Measurements from ENCODE around the gene METTL23.
A peak's percentile ranks its signal among the peaks of the same experiment; 100 is the strongest.
"Not testable (repeated sequence)": the region's sequence is repeated elsewhere in the genome, so short reads cannot be mapped to it uniquely, and the experiment has no call there.

Gene METTL23

DNA sequence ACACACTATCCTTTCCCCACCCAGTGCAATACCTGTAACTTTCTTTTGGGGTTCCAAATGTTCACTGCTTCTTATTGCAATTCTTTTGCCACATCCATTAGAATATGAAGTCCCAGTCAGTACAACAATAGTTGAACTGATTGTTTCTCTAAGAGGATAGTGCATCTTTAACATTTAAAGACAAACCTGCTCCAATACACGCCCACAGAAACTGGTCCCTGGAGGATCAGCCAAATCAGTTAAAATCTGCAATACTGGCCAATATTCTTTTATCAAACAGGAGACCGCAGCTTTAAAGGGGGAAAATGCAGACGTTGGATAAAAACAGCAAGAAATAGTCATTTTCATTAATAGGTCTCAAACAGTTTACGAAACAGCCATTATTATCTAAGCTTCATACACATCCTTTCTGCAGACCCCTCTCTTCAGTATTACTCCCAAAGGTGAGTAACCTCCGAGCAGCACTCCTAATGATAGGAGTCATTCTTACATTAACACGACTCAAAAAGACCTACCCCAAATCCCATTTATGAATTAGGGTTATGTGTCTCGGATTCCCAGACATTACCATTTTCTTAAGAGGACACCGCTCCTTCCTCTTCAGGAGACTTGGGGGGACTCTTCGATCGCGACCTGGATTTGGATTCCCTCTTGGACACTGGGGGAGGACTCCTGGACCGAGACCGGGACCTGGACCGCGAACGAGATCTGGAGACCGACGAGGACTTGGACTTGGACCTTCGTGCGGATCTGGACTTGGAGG is 9.1 kb downstream of the METTL23 start:
- DNase-seq = no peak

DNA sequence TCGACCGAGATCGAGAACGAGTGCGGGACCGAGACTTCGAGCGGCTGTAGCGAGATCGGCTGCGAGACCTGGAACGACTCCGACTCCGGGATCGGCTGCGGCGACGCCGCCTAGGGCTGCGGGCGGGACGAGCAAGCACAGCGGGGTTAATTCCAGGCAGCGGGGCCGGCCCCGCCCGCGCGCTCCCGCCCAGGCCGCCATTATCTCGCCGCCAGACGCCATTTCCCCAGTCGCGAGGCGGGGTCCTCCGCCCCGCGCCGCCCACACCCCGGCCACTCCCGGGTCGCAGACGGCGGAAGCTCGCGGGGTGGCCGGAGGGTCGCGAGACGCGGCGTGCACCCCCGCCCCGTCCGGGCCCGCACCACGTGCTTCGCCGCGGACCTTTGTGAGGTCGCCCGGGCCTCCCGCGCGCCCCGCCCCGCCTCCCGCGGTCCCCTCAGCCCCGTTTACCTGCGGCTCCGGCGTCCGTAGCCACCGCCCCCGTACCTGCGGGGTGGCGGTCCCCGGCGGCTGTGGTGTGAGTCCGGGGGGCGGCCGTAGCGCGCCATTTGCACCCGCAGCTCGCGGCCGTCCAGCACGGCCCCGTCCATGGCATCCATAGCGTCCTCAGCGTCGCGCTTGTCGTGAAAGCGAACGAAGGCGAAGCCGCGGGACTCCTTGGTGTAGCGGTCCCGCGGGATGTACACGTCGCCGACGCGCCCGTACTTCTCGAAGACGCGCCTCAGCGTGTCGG is 9.9 kb downstream of the METTL23 start:
- DNase-seq = peak; percentile 54

- peak; percentile 98 for DNase-seq
These were observed 10.5 kb downstream of the METTL23 start, which contains the start of gene SRSF2 for GRCh38 chr17:76737082-76737675. Gene SRSF2, minus strand, starts transcription at chr17:76737331. Its CDS starts 171 bp downstream, at chr17:76737160.

- peak; percentile 95 for DNase-seq
These were observed 11.2 kb downstream of the METTL23 start, which contains the start of gene MFSD11 for GRCh38 chr17:76737676-76738467. Gene MFSD11, plus strand, starts transcription at chr17:76738119. Its CDS starts 234 bp downstream, at chr17:76738353.

DNA sequence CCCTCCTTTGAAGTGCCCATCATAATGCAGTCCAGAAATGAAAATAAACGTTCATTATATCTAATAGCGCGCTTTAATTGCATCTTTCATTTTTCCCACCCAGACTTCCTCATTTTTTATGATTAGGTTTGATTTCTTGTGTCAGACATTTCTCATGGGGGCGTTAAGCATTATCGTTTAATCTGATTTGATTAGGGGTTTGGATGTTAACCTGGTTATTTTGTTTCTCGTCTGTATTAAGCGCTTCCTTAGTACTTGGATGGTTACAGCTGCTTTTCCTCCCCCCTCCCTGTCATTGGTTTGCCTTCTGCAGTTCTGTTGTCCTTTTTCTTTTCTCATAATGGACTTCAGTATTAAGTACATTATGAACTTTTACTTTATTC is 11.8 kb downstream of the METTL23 start:
- DNase-seq = no peak

DNA sequence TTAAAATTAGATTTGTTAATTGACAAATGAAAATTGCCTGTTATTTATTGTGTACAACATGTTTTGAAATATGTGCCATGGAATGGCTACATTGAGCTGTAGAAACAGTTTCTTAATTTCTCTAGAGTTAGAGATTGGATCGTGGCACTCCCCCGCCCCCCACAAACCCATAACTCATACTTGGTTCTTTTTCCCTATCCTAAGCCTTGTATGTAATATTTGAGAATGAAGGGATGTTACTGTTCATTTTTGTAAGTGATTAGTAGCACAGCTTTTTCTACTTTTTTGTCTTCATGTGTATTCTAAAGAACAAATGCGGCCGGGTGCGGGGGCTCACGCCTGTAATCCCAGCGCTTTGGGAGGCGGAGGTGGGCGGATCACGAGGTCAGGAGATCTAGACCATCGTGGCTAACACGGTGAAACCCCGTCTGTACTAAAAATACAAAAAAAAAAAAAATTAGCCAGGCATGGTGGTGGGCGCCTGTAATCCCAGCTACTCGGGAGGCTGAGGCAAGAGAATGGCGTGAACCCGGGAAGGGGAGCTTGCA is 13.0 kb downstream of the METTL23 start:
- not testable (repeated sequence) for DNase-seq

GRCh38 chr17:76740329-76741118 is 13.9 kb downstream of the METTL23 start:
- no peak for DNase-seq

DNA sequence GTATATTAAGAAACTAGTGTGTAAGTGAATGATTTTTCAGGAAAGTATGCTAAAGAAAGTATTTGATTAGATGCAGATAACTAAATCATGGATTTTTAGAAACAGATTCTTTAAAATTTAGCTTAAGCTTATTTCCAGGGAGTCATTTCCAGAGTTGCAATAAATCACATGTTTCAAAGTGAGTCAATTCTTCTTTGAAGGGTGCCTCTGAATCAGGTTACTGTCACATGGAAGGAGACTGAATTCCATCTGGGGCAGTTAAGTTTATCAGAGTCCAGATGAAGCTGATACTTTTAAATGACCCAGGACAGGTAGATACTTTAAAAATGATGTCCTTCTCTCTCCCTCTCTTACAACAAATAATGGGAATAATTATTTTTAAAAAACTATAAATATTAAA is 16.3 kb downstream of the METTL23 start:
- DNase-seq = no peak

DNA sequence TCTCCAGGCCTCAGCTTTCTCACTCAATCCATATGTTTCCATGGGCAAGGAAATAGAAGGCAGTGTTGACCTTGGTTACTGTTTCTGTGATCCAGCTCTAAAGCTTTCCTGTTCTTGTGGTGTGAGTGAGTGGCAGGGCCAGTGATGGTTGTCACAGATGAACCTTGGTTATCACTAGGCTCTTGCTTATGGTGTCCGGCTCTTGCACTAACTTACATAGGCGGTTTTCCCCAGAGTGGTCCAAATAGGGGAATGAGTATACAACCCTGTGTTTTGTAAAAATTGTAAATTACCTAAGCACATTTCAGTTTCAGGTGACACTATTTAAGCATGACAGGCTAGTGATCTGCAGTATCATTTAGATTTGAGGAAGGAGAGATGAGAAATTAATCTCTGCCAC is 18.1 kb downstream of the METTL23 start:
- DNase-seq = no peak

DNA sequence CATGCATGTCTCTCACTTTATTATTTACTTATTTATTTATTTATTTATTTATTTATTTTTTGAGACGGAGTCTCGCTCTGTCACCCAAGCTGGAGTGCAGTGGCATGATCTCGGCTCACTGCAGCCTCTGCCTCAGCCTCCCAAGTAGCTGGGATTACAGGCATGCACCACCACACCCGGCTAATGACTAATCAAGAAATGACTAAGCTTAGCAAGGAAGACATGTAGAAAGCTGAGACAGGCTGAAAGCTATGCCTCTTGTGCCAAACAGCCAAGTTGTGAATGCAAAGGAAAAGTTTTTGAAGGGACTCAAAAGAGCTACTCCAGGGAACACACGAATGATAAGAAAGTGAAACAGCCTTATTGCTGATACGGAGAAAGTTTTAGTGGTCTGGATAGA is 19.1 kb downstream of the METTL23 start:
- not testable (repeated sequence) for DNase-seq

DNA sequence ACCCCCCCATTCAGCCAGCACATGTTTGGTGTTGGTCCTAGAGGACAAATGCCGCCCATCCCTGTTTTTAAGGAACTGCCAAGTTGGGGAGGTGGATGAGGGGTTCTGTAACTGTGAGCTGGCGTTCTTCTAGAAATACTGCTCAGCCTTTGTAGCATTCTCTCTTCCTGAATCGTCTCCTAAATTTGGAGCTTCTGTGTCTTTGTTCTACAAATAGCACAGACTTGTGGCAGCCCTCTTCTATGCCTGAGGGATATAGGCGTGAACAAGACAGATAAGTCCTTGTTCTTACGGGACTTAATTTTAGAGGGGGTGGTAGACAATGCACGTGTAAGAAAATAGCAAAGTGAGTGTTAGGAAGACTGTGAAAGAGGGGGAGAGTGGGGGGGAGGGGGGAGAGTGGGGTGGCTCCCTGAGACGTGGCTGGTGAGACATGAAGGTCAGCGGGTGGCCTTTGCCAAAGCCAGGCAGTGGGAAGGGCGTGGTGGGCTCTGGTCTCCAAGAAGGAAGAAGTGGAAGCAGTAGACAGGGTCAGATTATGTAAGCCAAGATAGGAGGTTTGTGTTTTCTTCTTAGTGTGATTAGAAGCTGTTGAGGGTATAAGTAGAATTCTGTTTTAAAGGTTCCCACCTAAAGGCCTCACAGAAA is 21.2 kb downstream of the METTL23 start:
- no peak for DNase-seq

GRCh38 chr17:76748657-76749056 is 22.0 kb downstream of the METTL23 start:
- DNase-seq = no peak

DNA sequence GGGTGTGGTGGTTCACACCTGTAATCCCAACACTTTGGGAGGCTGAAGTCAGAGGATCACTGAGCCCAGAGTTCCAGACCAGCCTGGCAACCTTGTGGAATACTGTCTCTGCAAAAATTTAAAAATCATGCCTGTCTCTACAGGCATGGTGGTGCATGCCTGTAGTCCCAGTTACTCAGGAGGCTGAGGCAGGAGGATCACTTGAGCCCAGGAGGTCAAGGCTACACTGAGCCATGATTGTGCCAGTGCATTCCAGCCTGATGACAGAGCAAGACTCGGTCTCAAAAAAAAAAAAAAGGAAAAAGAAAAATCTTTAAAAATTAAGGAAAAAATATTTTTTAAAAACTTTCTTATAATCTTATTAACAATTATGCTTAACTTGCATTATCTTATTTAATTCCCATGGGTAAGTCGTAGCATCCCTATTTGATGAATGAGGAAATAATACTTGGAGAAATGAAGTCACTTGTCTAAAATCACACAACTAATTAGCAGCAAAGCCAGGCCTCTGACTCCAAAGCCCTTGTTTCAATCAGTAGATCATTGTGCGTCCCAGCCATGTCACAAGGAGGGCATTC is 24.9 kb downstream of the METTL23 start:
- DNase-seq = no peak

- DNase-seq = no peak
These were observed 25.4 kb downstream of the METTL23 start for GRCh38 chr17:76752006-76752405.

GRCh38 chr17:76753061-76753961 is 26.7 kb downstream of the METTL23 start:
- DNase-seq = no peak

- no peak for DNase-seq
These were observed 28.6 kb downstream of the METTL23 start for GRCh38 chr17:76755285-76755684.

DNA sequence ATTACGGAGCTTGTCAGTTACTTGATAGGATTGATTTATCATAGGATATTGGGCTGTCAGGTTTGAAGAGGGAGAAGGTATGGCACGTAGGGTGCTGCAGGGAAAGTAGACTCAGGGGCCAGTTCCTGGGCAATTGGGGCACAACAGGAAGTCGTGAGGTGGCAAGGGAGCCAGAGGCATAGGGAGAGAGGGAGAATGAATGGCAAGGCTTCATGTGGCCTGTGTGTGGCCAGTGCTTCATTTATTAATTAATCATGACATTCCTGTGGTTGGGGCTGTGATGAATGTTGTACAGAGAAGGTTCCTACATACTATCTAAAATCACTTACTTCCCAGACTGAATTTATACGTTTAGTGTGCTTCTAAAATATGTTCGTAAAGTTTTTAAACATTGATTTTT is 30.6 kb downstream of the METTL23 start:
- DNase-seq = no peak

DNA sequence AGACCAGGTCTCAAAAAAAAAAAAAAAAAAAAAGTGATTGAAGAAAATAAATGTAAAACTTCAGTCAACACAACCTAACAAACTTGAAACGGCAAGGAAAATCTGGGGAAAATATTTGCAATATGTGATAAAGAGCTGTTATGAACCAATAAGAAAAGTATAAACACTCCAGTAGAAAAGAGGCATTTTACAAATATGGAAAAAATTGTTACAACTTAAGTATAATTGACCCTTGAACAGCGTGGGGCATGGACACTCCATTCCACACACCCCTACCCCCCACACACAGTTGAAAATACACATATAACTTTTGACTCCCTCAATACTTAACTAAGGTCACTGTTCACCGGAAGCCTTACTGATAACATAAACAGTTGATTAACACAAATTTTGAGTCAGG is 31.9 kb downstream of the METTL23 start:
- DNase-seq = no peak

GRCh38 chr17:76772842-76773525 is 46.3 kb downstream of the METTL23 start:
- no peak for DNase-seq
